ENCODE results near the gene ASB6.

- TF ChIP-seq CTCF (conservative IDR thresholded peaks at IDR 0.05; ENCODE audit: low read length) (no peak), EZH2phosphoT487 (IDR thresholded peaks at IDR 0.05; ENCODE audit: borderline replicate concordance, low read depth, low read length) (no peak)
Observed at GRCh38 chr9:129630967-129631673, 10.8 kb downstream of the ASB6 start.
